Activated CD4-positive, alpha-beta T cell treated with anti-CD3 and anti-CD28 coated beads for 1 hour (primary cell): ENCODE measurements around the gene ACKR2.

Source experiments
- DNase-seq: peaks from one replicate; pipeline ENCODE4 v3.0.0-alpha.2; 2020

Gene ACKR2

DNA sequence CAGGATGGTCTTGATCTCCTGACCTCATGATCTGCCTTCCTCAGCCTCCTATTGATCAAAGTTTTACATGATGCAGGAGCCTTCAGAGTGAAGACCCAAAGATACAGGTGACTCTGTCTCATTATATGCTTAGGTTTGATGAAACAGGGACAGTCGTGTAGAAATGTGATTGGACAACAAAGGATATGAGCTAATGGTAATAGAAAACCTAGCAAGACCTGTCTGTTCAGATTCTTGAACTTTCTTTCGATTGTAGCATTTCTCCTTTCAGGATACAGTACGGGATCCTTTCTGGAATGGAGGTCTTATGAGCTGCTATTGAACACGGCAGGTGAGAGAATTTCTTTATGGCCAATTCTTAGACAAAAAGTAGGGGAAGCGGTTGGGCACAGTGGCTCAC is at the start of gene ACKR2:
TSS of gene ACKR2 (plus strand) at position 244 of the 400 bp plus-strand sequence. CDS start 55,058 bp downstream, outside the sequence.
- DNase-seq = no peak

DNA sequence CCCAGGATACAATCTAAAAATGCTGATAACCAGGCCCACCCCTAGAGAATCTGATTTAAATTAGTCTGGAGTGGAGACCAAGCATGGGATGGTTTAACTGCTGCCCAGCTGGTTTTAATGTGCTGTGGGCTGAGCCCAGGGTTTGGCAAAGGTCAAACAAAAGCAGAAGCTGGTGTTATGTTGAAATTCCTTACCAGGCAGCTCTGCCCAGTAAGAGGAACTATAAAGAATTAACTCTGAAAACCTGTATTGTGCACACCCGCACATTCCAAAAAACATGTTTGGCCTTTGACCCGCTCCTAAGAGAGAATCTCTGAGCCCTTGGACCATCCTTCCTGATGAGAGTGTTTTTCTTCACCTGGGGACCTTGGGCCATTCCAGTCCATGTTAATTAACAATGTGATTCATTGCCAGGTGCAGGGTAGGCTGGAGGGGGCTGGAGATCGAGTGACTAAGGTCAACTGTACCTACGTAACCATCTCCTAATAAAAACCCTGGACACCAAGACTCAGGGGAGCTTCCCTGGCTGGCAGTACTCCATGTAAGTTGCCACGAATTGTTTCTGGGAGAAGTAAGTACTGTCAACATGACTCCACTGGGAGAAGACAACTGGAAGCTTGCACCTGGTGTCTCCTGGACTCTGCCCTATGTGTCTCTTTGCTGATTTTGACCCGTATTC is 47.1 kb upstream of the ACKR2 start:
- no peak for DNase-seq

DNA sequence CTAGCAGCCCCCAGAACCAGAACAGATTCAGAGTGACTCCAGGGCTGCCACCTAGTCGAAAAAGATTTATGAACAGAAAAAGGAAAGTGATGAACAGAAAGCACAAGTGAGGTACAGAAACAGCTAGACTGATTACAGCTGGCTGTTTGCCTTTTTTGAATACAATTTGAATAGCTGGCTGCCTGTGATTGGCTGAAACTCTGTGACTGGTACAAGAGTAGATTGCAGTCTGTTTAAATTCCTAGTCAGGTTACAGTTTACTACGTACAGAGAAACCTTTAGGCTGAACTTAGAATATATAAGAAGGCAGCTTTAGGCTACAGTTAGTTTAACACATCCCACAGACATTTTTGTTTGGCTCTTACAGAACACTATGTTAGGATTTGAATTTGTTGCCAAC is 46.2 kb upstream of the ACKR2 start:
- no peak for DNase-seq

DNA sequence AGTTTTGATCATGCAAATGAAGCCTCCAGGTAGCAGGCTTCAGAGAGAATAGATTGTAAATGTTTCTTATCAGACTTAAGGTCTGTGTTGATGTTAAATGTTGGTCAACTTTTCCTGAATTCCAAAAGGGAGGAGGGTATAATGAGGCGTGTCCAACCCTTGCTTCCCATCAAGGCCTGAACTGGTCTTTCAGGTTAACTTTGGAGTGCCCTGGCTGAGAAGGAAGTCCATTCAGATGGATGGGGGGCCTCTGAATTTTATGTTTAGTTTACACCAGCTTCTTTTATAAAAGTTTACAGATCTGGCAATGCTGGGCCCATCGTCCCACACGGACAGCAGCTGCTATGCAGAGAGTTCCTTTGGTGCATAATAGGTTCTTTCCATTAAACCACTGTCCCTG is 45.1 kb upstream of the ACKR2 start:
- no peak for DNase-seq

DNA sequence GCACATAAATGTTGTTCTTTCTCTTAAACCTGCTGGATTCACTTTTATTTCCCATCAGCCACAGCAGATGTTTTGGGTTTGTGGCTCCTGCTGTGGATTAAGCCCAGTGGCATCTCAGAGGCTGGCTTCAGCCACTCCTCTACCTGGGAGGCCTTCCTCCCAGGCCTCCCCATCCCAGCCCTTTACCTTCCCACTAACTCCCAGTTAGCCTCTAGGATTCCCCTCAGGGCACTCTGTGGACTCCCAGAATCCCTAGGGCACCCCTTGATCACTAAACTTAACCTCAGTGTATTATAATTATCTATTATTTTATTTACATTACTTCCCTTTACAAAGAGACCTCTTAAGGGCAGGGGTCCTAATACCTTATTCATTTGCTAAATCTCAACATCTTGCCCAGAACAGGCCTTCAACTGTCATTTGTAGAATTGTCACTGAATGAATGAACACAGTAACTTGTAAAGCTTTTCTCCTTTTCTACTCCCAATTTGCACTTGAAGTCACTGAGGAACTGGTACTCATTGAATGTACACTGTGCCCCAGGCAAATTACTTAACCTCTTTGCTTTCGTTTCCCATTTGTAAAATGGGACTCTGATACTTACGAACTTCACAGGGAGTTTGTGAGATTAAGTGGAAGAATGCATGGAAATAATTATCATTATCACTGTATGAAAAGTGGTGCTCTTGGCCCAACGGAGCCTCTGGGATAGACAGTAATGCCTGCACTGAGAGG is 44.5 kb upstream of the ACKR2 start:
- no peak for DNase-seq

DNA sequence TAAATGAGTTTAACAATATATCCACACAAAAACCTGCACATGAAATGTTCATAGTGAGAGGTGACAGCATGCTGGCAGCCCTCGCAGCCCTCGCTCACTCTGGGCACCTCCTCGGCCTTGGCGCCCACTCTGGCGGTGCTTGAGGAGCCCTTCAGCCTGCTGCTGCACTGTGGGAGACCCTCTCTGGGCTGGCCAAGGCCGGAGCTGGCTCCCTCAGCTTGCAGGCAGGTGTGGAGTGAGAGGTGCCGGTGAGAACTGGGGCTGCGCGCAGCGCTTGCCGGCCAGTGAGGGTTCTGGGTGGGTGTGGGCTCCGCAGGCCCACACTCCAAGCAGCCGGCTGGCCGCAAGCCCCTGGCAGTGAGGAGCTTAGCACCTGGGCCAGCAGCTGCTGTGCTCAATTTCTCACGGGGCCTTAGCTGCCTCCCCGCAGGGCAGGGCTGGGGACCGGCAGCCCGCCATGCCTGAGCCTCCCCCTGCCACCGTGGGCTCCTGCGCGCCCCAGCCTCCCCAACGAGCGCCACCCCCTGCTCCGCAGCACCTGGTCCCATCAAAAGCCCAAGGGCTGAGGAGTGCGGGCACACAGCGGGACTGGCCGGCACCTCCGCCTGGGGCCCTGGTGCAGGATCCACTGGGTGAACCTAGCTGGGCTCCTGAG is 39.6 kb upstream of the ACKR2 start:
- DNase-seq = no peak

GRCh38 chr3:42771271-42771670 is 38.0 kb upstream of the ACKR2 start:
- no peak for DNase-seq

GRCh38 chr3:42772670-42773408 is 36.4 kb upstream of the ACKR2 start, which contains the start of gene CCDC13:
Gene CCDC13 (minus strand): TSS chr3:42773253. CDS start chr3:42758345, 14,908 bp downstream.
- DNase-seq = peak; percentile 75

GRCh38 chr3:42773409-42773751 is 35.9 kb upstream of the ACKR2 start:
- no peak for DNase-seq

- no peak for DNase-seq
Observed at GRCh38 chr3:42778644-42779043, 30.6 kb upstream of the ACKR2 start.

DNA sequence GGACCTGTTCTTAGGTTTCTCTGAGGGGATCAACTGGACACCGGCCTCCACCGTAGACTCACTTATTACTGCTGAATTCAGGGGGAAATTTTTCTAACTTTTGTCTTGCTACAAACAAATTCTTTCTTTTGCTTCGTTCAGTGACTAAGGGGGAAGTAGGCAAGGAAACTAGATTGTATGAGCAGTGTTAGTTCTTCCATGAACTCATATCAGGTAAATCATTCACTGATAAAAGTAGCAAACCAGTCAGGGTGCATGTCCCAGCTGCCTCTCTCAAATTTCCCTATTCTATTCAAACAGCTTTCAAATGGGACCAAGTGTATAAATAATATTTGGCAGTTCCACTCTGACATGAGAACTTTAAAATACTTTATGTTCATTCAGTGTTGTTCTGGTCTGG is 28.8 kb upstream of the ACKR2 start:
- DNase-seq = no peak

GRCh38 chr3:42780892-42781700 is 28.1 kb upstream of the ACKR2 start:
- DNase-seq = no peak

GRCh38 chr3:42786212-42786611 is 23.0 kb upstream of the ACKR2 start:
- no peak for DNase-seq

- DNase-seq = no peak
Observed at GRCh38 chr3:42786631-42787030, 22.6 kb upstream of the ACKR2 start.

- no peak for DNase-seq
Observed at GRCh38 chr3:42790714-42791229, 18.5 kb upstream of the ACKR2 start.

DNA sequence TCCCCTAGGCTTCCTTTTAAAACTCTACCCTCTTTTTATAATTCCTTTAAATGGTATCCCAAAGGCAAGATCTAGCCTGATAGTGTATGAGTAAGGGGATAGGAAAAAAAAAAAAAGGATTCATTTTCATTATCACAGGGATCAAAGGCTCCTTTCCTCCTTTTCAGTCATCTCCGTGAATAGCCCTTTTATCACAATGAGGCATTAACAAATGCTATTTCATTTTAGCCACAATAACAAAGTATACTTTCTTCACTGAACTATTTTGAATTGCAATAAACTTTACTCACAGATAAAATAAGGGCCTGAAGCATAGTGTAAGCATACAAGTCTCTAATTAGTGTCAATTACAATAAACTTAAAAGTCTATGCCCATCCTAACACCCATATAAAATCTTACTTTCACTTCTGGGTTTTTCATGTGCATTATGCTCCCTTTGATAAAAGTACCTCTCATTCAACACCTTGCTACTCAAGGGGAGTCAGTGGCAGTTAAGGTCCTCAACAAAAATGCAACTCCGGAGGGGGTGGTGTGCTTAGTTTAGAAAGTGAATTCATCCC is 13.5 kb upstream of the ACKR2 start:
- DNase-seq = no peak

- no peak for DNase-seq
Observed at GRCh38 chr3:42796332-42796885, 12.8 kb upstream of the ACKR2 start.

GRCh38 chr3:42799376-42799775 is 9.9 kb upstream of the ACKR2 start:
- DNase-seq = no peak

- DNase-seq = no peak
Observed at GRCh38 chr3:42800251-42800650, 9.0 kb upstream of the ACKR2 start.

GRCh38 chr3:42801048-42801620 is 8.1 kb upstream of the ACKR2 start:
- no peak for DNase-seq

DNA sequence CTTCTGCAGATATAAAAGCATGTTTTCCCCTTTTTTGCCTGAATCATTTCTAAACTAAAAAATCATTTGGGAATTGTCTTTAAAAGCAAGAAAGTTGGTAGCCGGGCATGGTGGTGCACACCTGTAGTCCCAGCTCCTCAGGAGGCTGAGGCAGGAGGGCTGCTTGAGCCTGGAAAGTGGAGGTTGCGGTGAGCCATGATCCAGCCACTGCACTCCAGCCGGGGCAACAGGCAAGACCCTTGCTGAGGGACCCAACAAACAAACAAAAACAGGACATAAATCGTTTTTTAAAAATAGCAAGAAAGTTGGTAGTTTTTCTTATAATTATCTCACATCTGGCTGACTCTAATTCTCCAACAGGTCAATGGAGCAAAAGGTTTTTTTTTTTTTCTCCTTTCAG is 7.5 kb upstream of the ACKR2 start:
- no peak for DNase-seq
